GM12891 (cell line): ENCODE results near the gene LRCH1.

Experiments used
- POLR2A ChIP-seq: IDR thresholded peaks from 2 replicates; pipeline ENCODE4 v1.6.1; 2011; ENCODE audit warnings: low read depth, low read length, control low read depth
- POLR2AphosphoS5 ChIP-seq: IDR thresholded peaks from 2 replicates; pipeline ENCODE4 v1.6.1; 2011; ENCODE audit warnings: low read depth, low read length, control low read depth
- POU2F2 ChIP-seq: IDR thresholded peaks from 2 replicates; pipeline ENCODE4 v1.6.1; 2011; ENCODE audit warnings: low read depth, mild to moderate bottlenecking, control low read depth, low read length, moderate library complexity
- TAF1 ChIP-seq: IDR thresholded peaks from 2 replicates; pipeline ENCODE4 v1.6.1; 2011; ENCODE audit warnings: low read depth, low read length, control low read depth

GRCh38 chr13:46630431-46631178 is 77.6 kb downstream of the LRCH1 start:
- TF ChIP-seq POLR2A (no peak), TAF1 (no peak), POLR2AphosphoS5 (no peak), POU2F2 (no peak)
